B cell (primary cell): ENCODE measurements around the gene PRXL2A. TPM values are rescaled to one million over a fixed set of nuclear protein-coding genes. Genes with fewer than 3 reads are reported as not detected.
A peak's percentile ranks its signal among the peaks of the same experiment; 100 is the strongest.

Source experiments
- ATAC-seq: fragments of 200-7000 bp; cut with Tn5 transposase; one replicate; pipeline ENCODE4 v1.10.0; 2021; ENCODE audit warnings: low read depth, mild to moderate bottlenecking, moderate number of reproducible peaks, moderate library complexity
- CTCF ChIA-PET: fragments of 350-600 bp; sonication (Branson Sonifier 250); formaldehyde crosslinking; loops from one replicate; lab custom pipeline; 2021; ENCODE audit warnings: antibody characterized with exemption, inconsistent platforms; lab: Charles Lee
- POLR2A ChIA-PET: fragments of 350-600 bp; sonication (Branson Sonifier 250); formaldehyde crosslinking; loops from one replicate; lab custom pipeline; 2021; ENCODE audit warnings: antibody characterized with exemption; lab: Charles Lee
- DNase-seq: peaks from one replicate; pipeline ENCODE4 v3.0.0; 2013
- H2AFZ ChIP-seq: 2 replicates; pipeline ENCODE4 v1.6.1; 2012; ENCODE audit warnings: mild to moderate bottlenecking, low read depth, low read length; ENCODE audit not compliant: insufficient read depth, poor library complexity, severe bottlenecking
- H3K27ac ChIP-seq, 2 donors: 1 replicate in 1 of 2; 2 replicates in 1 of 2; pipeline ENCODE4 v1.5.1; 2012 to 2013; ENCODE audit warnings: low read length in 2 of 2, mild to moderate bottlenecking in 2 of 2, moderate library complexity in 1 of 2
- H3K27me3 ChIP-seq, 4 experiments: fragments of 200-600 bp in 1 of 4; sonication (generic) in 1 of 4; replicated peaks in 1 of 4; 1 replicate in 2 of 4; 2 replicates in 2 of 4; pipeline versions ENCODE4 v1.6.1 to v1.7.0; 2013 to 2016; ENCODE audit warnings: low read length in 3 of 4, mild to moderate bottlenecking in 2 of 4, mixed read lengths in 1 of 4, moderate library complexity in 1 of 4; ENCODE audit not compliant: insufficient read depth in 4 of 4, control insufficient read depth in 3 of 4; ENCODE audit errors: control extremely low read depth in 1 of 4
- H3K36me3 ChIP-seq, 2 experiments: replicated peaks in 1 of 2; 1 replicate in 1 of 2; 2 replicates in 1 of 2; pipeline versions ENCODE4 v1.6.1 to v1.7.1; 2013; ENCODE audit warnings: low read length in 1 of 2; ENCODE audit not compliant: insufficient read depth in 2 of 2, control insufficient read depth in 1 of 2; ENCODE audit errors: control extremely low read depth in 1 of 2, extremely low read depth in 1 of 2
- H3K4me1 ChIP-seq, 2 donors: fragments of 200-600 bp in 1 of 2; sonication (generic) in 1 of 2; 1 replicate in 1 of 2; 2 replicates in 1 of 2; pipeline versions ENCODE4 v1.5.1 to v1.6.1; 2013 to 2017; ENCODE audit warnings: low read length in 2 of 2; ENCODE audit not compliant: control insufficient read depth in 2 of 2, insufficient read depth in 2 of 2
- H3K4me2 ChIP-seq: replicated peaks from 2 replicates; pipeline ENCODE3; 2012; ENCODE audit warnings: mild to moderate bottlenecking, low read depth, low read length; ENCODE audit not compliant: poor library complexity, severe bottlenecking
- H3K4me3 ChIP-seq, 5 experiments: fragments of 200-600 bp in 1 of 5; sonication (generic) in 1 of 5; 1 replicate in 3 of 5; 2 replicates in 2 of 5; pipeline versions ENCODE4 v1.5.1 to v1.7.0; 2011 to 2016; ENCODE audit warnings: low read length in 4 of 5, mild to moderate bottlenecking in 4 of 5, low read depth in 2 of 5, control low read depth in 1 of 5, moderate library complexity in 1 of 5; ENCODE audit not compliant: insufficient read depth in 1 of 5; ENCODE audit errors: control extremely low read depth in 1 of 5, extremely low read depth in 1 of 5
- H3K79me2 ChIP-seq: fragments of 200-600 bp; sonication (generic); one replicate; pipeline ENCODE4 v1.6.0; 2016; ENCODE audit warnings: low read length; ENCODE audit not compliant: control insufficient read depth, insufficient read depth
- H3K9ac ChIP-seq: fragments of 200-600 bp; sonication (generic); 2 replicates; pipeline ENCODE4 v1.6.1; 2017; ENCODE audit warnings: mild to moderate bottlenecking, low read length, moderate library complexity
- H3K9me3 ChIP-seq, 3 donors: one replicate each; pipeline versions ENCODE4 v1.6.1 to v1.7.1; 2013; ENCODE audit warnings: low read length in 2 of 3; ENCODE audit not compliant: control insufficient read depth in 2 of 3, insufficient read depth in 1 of 3; ENCODE audit errors: control extremely low read depth in 1 of 3
- H4K20me1 ChIP-seq: 2 replicates; pipeline ENCODE4 v1.6.0; 2012; ENCODE audit warnings: mild to moderate bottlenecking, low read length; ENCODE audit not compliant: insufficient read depth, control insufficient read depth, poor library complexity, severe bottlenecking
- H3K27ac Mint-ChIP-seq: one replicate; pipeline ENCODE4 v1.8.0; 2021; ENCODE audit warnings: mixed read lengths
- H3K27me3 Mint-ChIP-seq: one replicate; pipeline ENCODE4 v1.8.0; 2021; ENCODE audit warnings: mixed read lengths
- H3K4me1 Mint-ChIP-seq: one replicate; pipeline ENCODE4 v1.8.0; 2021; ENCODE audit warnings: mixed read lengths
- H3K4me3 Mint-ChIP-seq: one replicate; pipeline ENCODE4 v1.8.0; 2021; ENCODE audit warnings: mixed read lengths
- H3K9me3 Mint-ChIP-seq: one replicate; pipeline ENCODE4 v1.8.0; 2022; ENCODE audit warnings: mixed read lengths; ENCODE audit not compliant: insufficient read depth
- EZH2 ChIP-seq: IDR thresholded peaks from 2 replicates; pipeline ENCODE4 v1.6.1; 2012; ENCODE audit warnings: borderline replicate concordance, low read depth, mild to moderate bottlenecking, moderate library complexity, low read length; ENCODE audit not compliant: insufficient read depth, poor library complexity, severe bottlenecking
- WGBS: methylation state at CpG from one replicate; pipeline ENCODE4 v1.1.5; 2013; ENCODE audit warnings: missing lambda C conversion rate; ENCODE audit not compliant: insufficient coverage; 5-methylcytosine and 5-hydroxymethylcytosine counted together
- intact Hi-C: fragments of 100-400 bp; cut with micrococcal nuclease; formaldehyde crosslinking; loops from one replicate; pipeline ENCODE4 v1.10.0; 2022
- polyA plus RNA-seq: library from polyadenylated mRNA; depleted of rRNA; stranded (reverse); fragments of >200 nt; gene quantifications from 2 replicates; pipeline ENCODE4 v1.2.3, GENCODE V29; 2012
- total RNA-seq, 2 donors: library from RNA; stranded (reverse); fragments of 120-200 nt in 1 of 2; gene quantifications; 1 replicate in 1 of 2; 2 replicates in 1 of 2; pipeline versions ENCODE4 v1.2.3 to v1.2.4, GENCODE V29; 2013 to 2022
- TF ChIP-seq, protein P1 (sequence below): fragments of 200-600 bp; IDR thresholded peaks from one replicate; pipeline ENCODE4 v1.8.0; 2022; ENCODE audit warnings: antibody characterized with exemption, mild to moderate bottlenecking

Gene PRXL2A
- total and polyA plus RNA-seq, 2 donors (not counting 1 experiment from before 2014, with no cell fraction given) = 2.8 to 9.4 TPM

GRCh38 chr10:80380185-80380584 lies 28.2 kb upstream of the PRXL2A start:
- Mint-ChIP-seq H3K27ac (no peak overlapping the region), H3K27me3 (peaks cover 5% of the 10 kb centered on the region), H3K4me3 (no peak overlapping the region), H3K9me3 (no peaks in the 10 kb centered on the region), H3K4me1 (peaks cover 8% of the 10 kb centered on the region)
- Histone ChIP-seq H3K27me3 (peaks cover 0 to 3% (median 1%) of the 10 kb centered on the region in 4 experiments), H4K20me1 (no peaks in the 10 kb centered on the region), H2AFZ (no peak overlapping the region), H3K79me2 (no peaks in the 10 kb centered on the region), H3K4me3 (no peak overlapping the region), H3K27ac (no peak overlapping the region), H3K4me2 (no peak overlapping the region), H3K4me1 (peaks cover 4 to 6% of the 10 kb centered on the region in 2 donors), H3K9ac (no peak overlapping the region), H3K36me3 (no peaks in the 10 kb centered on the region), H3K9me3 (no peaks in the 10 kb centered on the region)
- WGBS = 75% methylated on average over 2 of the region's 4 CpGs
- CTCF ChIA-PET = interaction anchor here (1.5 to 10.3 kb wide), 2 partner anchors 64 to 123 kb away, joined by 4 to 273 read pairs; no protein-coding TSS in a partner anchor
- intact Hi-C loops = no loop called here
- TF ChIP-seq EZH2 = no peak
- TF ChIP-seq, protein P1, sequence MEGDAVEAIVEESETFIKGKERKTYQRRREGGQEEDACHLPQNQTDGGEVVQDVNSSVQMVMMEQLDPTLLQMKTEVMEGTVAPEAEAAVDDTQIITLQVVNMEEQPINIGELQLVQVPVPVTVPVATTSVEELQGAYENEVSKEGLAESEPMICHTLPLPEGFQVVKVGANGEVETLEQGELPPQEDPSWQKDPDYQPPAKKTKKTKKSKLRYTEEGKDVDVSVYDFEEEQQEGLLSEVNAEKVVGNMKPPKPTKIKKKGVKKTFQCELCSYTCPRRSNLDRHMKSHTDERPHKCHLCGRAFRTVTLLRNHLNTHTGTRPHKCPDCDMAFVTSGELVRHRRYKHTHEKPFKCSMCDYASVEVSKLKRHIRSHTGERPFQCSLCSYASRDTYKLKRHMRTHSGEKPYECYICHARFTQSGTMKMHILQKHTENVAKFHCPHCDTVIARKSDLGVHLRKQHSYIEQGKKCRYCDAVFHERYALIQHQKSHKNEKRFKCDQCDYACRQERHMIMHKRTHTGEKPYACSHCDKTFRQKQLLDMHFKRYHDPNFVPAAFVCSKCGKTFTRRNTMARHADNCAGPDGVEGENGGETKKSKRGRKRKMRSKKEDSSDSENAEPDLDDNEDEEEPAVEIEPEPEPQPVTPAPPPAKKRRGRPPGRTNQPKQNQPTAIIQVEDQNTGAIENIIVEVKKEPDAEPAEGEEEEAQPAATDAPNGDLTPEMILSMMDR = no peak
- ATAC-seq (no peak), DNase-seq (no peak)
- POLR2A ChIA-PET = no interaction called here

- no peak overlapping the region for H3K27ac Mint-ChIP-seq
- peaks cover 5% of the 10 kb centered on the region for H3K27me3 Mint-ChIP-seq
- Histone ChIP-seq H3K4me1 (peaks cover 4 to 6% of the 10 kb centered on the region in 2 donors), H3K27me3 (peaks cover 0 to 3% (median 1%) of the 10 kb centered on the region in 4 experiments), H3K9ac (no peak overlapping the region), H3K4me2 (no peak overlapping the region), H3K36me3 (no peaks in the 10 kb centered on the region), H2AFZ (peak overlapping the region; percentile 1), H4K20me1 (no peaks in the 10 kb centered on the region), H3K9me3 (no peaks in the 10 kb centered on the region), H3K79me2 (no peaks in the 10 kb centered on the region), H3K4me3 (no peak overlapping the region), H3K27ac (no peak overlapping the region)
- intact Hi-C loops = loop anchor here (1.0 kb wide), 2 partner anchors 122 to 542 kb away; no protein-coding TSS in a partner anchor
- ATAC-seq = peak; percentile 54
- TF ChIP-seq, protein P1 = peak; percentile 79
- TF ChIP-seq EZH2 = no peak
- no peak overlapping the region for H3K4me3 Mint-ChIP-seq
- POLR2A ChIA-PET = no interaction called here
- peaks cover 8% of the 10 kb centered on the region for H3K4me1 Mint-ChIP-seq
- DNase-seq = peak; percentile 60
- no CpG with 5 or more reads among the region's 4 CpGs for WGBS
- H3K9me3 Mint-ChIP-seq = no peaks in the 10 kb centered on the region
- CTCF ChIA-PET = interaction anchor here (0.6 to 10.3 kb wide), 15 partner anchors 8 to 636 kb away, joined by 3 to 273 read pairs (median 4); partner anchors contain the start of gene PRXL2A
These were observed 25.4 kb upstream of the PRXL2A start for GRCh38 chr10:80382989-80383388.
